MM.1S (cell line): Measurements from ENCODE around the gene GALNT10.

ENCODE experiments used
- DNase-seq: peaks from one replicate; pipeline ENCODE4 v3.0.0-alpha.2; 2015
- H2AFZ ChIP-seq: fragments of 300-600 bp; sonication (generic); 2 replicates; pipeline ENCODE4 v1.6.0; 2016; ENCODE audit warnings: antibody characterized with exemption, low read length
- H3F3A ChIP-seq: fragments of 300-600 bp; sonication (generic); 2 replicates; pipeline ENCODE4 v1.6.1; 2016; ENCODE audit warnings: mild to moderate bottlenecking, antibody characterized with exemption, low read length, moderate library complexity, mixed read lengths; ENCODE audit not compliant: insufficient read depth
- H3K27ac ChIP-seq: fragments of 300-600 bp; sonication (generic); 2 replicates; pipeline ENCODE4 v1.5.1; 2016; ENCODE audit warnings: mild to moderate bottlenecking, low read length
- H3K27me3 ChIP-seq: fragments of 300-600 bp; sonication (generic); replicated peaks from 2 replicates; pipeline ENCODE4 v1.6.0; 2016; ENCODE audit warnings: low read length; ENCODE audit not compliant: insufficient read depth
- H3K36me3 ChIP-seq: fragments of 300-600 bp; sonication (generic); replicated peaks from 2 replicates; pipeline ENCODE4 v1.6.1; 2016; ENCODE audit warnings: mild to moderate bottlenecking, low read length, mixed read lengths; ENCODE audit not compliant: insufficient read depth
- H3K4me1 ChIP-seq: fragments of 300-600 bp; sonication (generic); 2 replicates; pipeline ENCODE4 v1.6.1; 2016; ENCODE audit warnings: low read length, mixed read lengths
- H3K4me2 ChIP-seq: fragments of 300-600 bp; sonication (generic); 2 replicates; pipeline ENCODE4 v1.6.0; 2016; ENCODE audit warnings: low read depth, low read length
- H3K4me3 ChIP-seq: fragments of 300-600 bp; sonication (generic); 2 replicates; pipeline ENCODE4 v1.5.1; 2016; ENCODE audit warnings: low read length, mixed read lengths
- H3K79me2 ChIP-seq: fragments of 300-600 bp; sonication (generic); 2 replicates; pipeline ENCODE4 v1.6.1; 2016; ENCODE audit warnings: mixed run types, low read length, mixed read lengths
- H3K9ac ChIP-seq: fragments of 300-600 bp; sonication (generic); 2 replicates; pipeline ENCODE4 v1.6.1; 2016; ENCODE audit warnings: low read length, mixed read lengths
- H3K9me2 ChIP-seq: fragments of 300-600 bp; sonication (generic); replicated peaks from 2 replicates; pipeline ENCODE4 v1.6.1; 2016; ENCODE audit warnings: mild to moderate bottlenecking, low read length, mixed read lengths; ENCODE audit not compliant: insufficient read depth
- H3K9me3 ChIP-seq: fragments of 300-600 bp; sonication (generic); replicated peaks from 2 replicates; pipeline ENCODE4 v1.6.1; 2016; ENCODE audit warnings: mild to moderate bottlenecking, low read length, mixed read lengths; ENCODE audit not compliant: insufficient read depth
- H4K20me1 ChIP-seq: fragments of 300-600 bp; sonication (generic); 2 replicates; pipeline ENCODE4 v1.6.1; 2016; ENCODE audit warnings: mild to moderate bottlenecking, low read length, moderate library complexity, mixed read lengths; ENCODE audit not compliant: insufficient read depth
- EZH2 ChIP-seq: fragments of 300-600 bp; sonication (generic); optimal IDR thresholded peaks from 2 replicates; pipeline ENCODE3; 2017; ENCODE audit warnings: low read depth, mild to moderate bottlenecking, antibody characterized with exemption, low read length, mixed read lengths
- EZH2phosphoT487 ChIP-seq: fragments of 300-600 bp; sonication (generic); IDR thresholded peaks from 2 replicates; pipeline ENCODE4 v1.6.1; 2018; ENCODE audit warnings: antibody characterized with exemption, low read length
- TF ChIP-seq, protein P1 (sequence below): fragments of 300-600 bp; sonication (generic); IDR thresholded peaks from 2 replicates; pipeline ENCODE4 v1.5.1; 2016; ENCODE audit warnings: antibody characterized with exemption, low read length, mixed read lengths

The GALNT10 gene

GRCh38 chr5:154394307-154394706, 203.8 kb downstream of the GALNT10 start:
- no peak for DNase-seq
- H3K27ac ChIP-seq, result peak overlapping the region; percentile 85; the same call in 1 of the 2 replicates
- H4K20me1 ChIP-seq, result no peaks in the 10 kb centered on the region
- H3F3A ChIP-seq, result peaks cover 19% of the 10 kb centered on the region
- H3K79me2 ChIP-seq, result no peaks in the 10 kb centered on the region
- H3K27me3 ChIP-seq, result no peaks in the 10 kb centered on the region
- H3K4me2 ChIP-seq, result no peak overlapping the region
- peaks cover 34% of the 10 kb centered on the region for H3K4me1 ChIP-seq
- no peaks in the 10 kb centered on the region for H3K36me3 ChIP-seq
- no peak overlapping the region; the same call in 1 of the 2 replicates for H3K9ac ChIP-seq
- no peak overlapping the region for H3K4me3 ChIP-seq
- no peaks in the 10 kb centered on the region for H3K9me3 ChIP-seq
- TF ChIP-seq, protein P1, sequence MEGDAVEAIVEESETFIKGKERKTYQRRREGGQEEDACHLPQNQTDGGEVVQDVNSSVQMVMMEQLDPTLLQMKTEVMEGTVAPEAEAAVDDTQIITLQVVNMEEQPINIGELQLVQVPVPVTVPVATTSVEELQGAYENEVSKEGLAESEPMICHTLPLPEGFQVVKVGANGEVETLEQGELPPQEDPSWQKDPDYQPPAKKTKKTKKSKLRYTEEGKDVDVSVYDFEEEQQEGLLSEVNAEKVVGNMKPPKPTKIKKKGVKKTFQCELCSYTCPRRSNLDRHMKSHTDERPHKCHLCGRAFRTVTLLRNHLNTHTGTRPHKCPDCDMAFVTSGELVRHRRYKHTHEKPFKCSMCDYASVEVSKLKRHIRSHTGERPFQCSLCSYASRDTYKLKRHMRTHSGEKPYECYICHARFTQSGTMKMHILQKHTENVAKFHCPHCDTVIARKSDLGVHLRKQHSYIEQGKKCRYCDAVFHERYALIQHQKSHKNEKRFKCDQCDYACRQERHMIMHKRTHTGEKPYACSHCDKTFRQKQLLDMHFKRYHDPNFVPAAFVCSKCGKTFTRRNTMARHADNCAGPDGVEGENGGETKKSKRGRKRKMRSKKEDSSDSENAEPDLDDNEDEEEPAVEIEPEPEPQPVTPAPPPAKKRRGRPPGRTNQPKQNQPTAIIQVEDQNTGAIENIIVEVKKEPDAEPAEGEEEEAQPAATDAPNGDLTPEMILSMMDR, result no peak
- TF ChIP-seq EZH2 (no peak), EZH2phosphoT487 (no peak)
- H2AFZ ChIP-seq, result no peak overlapping the region
- no peaks in the 10 kb centered on the region for H3K9me2 ChIP-seq

DNA sequence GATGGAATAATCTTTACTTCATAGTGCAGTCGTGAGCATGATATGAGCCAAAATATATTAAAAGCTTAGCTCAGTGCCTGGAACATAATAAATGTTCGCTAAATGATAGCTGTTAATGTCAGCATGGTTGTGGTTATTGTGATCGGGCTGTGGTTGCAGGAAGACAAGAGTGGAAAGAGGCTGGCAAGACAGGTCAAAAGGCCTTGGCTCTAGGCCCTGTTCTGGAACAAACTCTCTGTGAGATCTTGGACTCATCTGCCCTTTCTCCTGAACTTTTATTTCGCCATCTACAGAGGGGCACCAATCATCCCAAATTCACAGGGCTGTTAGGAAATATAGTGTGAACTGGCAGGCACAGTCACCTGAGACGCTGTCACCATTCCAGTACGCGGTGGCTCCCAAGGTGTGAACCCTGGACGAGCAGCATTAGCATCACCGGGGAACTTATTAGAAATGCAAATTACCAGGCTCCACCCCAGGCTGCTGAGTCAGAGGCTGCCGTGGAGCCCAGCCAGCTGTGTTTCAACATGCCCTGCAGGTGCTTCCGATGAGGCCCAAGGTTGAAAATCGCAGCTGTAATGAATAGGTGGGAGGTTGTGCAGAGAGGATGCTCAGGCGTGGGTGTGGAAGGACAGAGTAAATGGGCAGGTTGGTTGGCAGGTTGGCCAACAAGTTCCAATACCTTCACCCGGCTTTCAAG, 205.0 kb downstream of the GALNT10 start:
- Histone ChIP-seq H3K9ac (peak overlapping the region; percentile 4; the same call in 1 of the 2 replicates), H3K9me3 (no peaks in the 10 kb centered on the region), H3K4me3 (no peak overlapping the region), H3K4me2 (peak overlapping the region; percentile 38), H3F3A (peaks cover 19% of the 10 kb centered on the region), H3K36me3 (no peaks in the 10 kb centered on the region), H3K27me3 (no peaks in the 10 kb centered on the region), H3K27ac (peak overlapping the region; percentile 85), H3K4me1 (peaks cover 34% of the 10 kb centered on the region), H2AFZ (peak overlapping the region; percentile 28; the same call in 1 of the 2 replicates), H3K9me2 (no peaks in the 10 kb centered on the region), H4K20me1 (no peaks in the 10 kb centered on the region), H3K79me2 (no peaks in the 10 kb centered on the region)
- DNase-seq, result peak; percentile 97
- TF ChIP-seq, protein P1, result no peak
- TF ChIP-seq EZH2, result no peak
- TF ChIP-seq EZH2phosphoT487, result no peak

DNA sequence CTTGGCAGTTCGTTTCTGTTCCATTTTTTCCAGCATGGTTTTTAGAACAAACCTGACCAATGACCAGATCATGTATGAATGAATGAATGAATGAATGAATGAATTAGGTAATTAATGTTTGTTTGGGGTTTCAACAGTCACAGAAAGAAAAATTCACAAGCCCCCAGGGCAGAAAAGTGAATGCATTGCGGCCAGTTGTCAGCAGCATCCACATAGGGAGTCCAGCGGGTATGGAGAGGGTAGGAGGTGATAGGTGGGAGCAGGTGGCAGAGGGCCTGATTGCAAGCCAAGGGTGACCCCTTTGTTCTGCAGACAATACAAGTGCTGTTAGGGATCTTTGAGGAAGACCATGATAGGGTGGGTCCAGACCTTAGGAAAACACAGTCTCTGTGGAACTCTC, 205.6 kb downstream of the GALNT10 start:
- H3K27ac ChIP-seq, result peak overlapping the region; percentile 85; the same call in 1 of the 2 replicates
- TF ChIP-seq, protein P1, result no peak
- TF ChIP-seq EZH2phosphoT487, result no peak
- no peak for TF ChIP-seq EZH2
- H3K27me3 ChIP-seq, result no peaks in the 10 kb centered on the region
- DNase-seq, result no peak
- peak overlapping the region; percentile 16; the same call in 1 of the 2 replicates for H3K4me2 ChIP-seq
- H3K4me1 ChIP-seq, result peaks cover 34% of the 10 kb centered on the region
- no peak overlapping the region for H3K4me3 ChIP-seq
- H3K79me2 ChIP-seq, result no peaks in the 10 kb centered on the region
- no peak overlapping the region for H3K9ac ChIP-seq
- H3K36me3 ChIP-seq, result no peaks in the 10 kb centered on the region
- no peaks in the 10 kb centered on the region for H3K9me2 ChIP-seq
- no peak overlapping the region for H2AFZ ChIP-seq
- no peaks in the 10 kb centered on the region for H3K9me3 ChIP-seq
- H3F3A ChIP-seq, result peaks cover 19% of the 10 kb centered on the region
- H4K20me1 ChIP-seq, result no peaks in the 10 kb centered on the region
